ENCODE data around the gene CCDC50.

GRCh38 chr3:191431160-191431822 is 102.1 kb downstream of the CCDC50 start:
- no peak for TF ChIP-seq CTCF (IDR thresholded peaks at IDR 0.05)
- no peak for TF ChIP-seq POLR2A (IDR thresholded peaks at IDR 0.05)
